ENCODE measurements around the gene SOWAHA. TPM values are rescaled to one million over a fixed set of nuclear protein-coding genes. Genes with fewer than 3 reads are reported as not detected.

The SOWAHA gene
- total RNA-seq, 1 experiment from 2014 or later: 0.20 TPM

DNA sequence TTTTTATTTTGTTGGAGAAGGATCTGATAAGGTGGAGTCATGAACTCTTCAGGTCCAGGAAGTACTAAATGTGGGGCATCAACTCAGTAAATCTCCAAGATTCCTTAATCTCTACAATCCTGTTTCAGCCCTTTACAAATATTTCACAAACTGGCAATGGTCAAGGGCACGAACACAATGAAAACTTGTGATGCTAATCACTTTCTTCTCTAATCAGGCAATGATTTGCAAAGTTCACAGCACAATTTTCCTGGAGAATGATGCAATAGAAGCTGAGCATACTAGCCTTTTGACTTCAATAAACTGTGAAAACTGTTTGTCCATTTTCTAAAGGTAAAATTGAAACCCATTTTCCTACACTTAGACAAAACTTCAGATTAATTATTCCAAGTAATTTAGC is 36.2 kb downstream of the SOWAHA start:
- Mint-ChIP-seq H3K27me3 (ENCODE audit: low read depth) (no peaks in the 10 kb centered on the region), H3K36me3 (ENCODE audit: insufficient read depth in 1 of 3, low read depth in 3 of 3) (no peaks in the 10 kb centered on the region), H3K4me1 (peaks cover 3% of the 10 kb centered on the region in 2 experiments; a peak in 3 of 4 replicates), H3K4me3 (no peak overlapping the region), H3K9me3 (no peaks in the 10 kb centered on the region), H3K27ac (no peak overlapping the region)
- H3K9ac ChIP-seq (ENCODE audit: extremely low read depth, insufficient read length, low read length): no peak overlapping the region
- no peak overlapping the region for H2BK20ac ChIP-seq (ENCODE audit: low read depth, low read length, poor library complexity, severe bottlenecking)
- H4K8ac ChIP-seq (replicated peaks; ENCODE audit: insufficient read length, low read depth, low read length): no peak overlapping the region
- no peaks in the 10 kb centered on the region for H4K20me1 ChIP-seq (ENCODE audit: control insufficient read depth, insufficient read depth, insufficient read length)
- H2AFZ ChIP-seq (ENCODE audit: low read length): no peak overlapping the region
- no peak overlapping the region for H2BK5ac ChIP-seq (ENCODE audit: insufficient read length, low read length)
- H3K4ac ChIP-seq (ENCODE audit: low read depth, low read length): no peak overlapping the region
- H3K4me1 ChIP-seq (ENCODE audit: insufficient read depth, low read length): no peaks in the 10 kb centered on the region
- no peak overlapping the region for H4K91ac ChIP-seq (ENCODE audit: insufficient read length, low read depth, low read length)
- no peak overlapping the region for H3K18ac ChIP-seq (ENCODE audit: insufficient read length, low read depth, low read length)
- no peaks in the 10 kb centered on the region for H3K79me1 ChIP-seq (ENCODE audit: insufficient read depth, low read depth, low read length, poor library complexity, severe bottlenecking)
- H3K14ac ChIP-seq (ENCODE audit: insufficient read depth, low read length): no peak overlapping the region
- H3K27ac ChIP-seq (ENCODE audit: insufficient read length, low read depth, low read length): no peak overlapping the region
- H2BK15ac ChIP-seq (ENCODE audit: low read depth, low read length): no peak overlapping the region
- no peak overlapping the region for H3T11ph ChIP-seq (ENCODE audit: low read length)
- H3K56ac ChIP-seq (ENCODE audit: insufficient read length, low read depth, low read length): no peak overlapping the region
- no peaks in the 10 kb centered on the region for H3K23me2 ChIP-seq (ENCODE audit: insufficient read length, low read depth, low read length, poor library complexity, severe bottlenecking)
- no peaks in the 10 kb centered on the region for H3K27me3 ChIP-seq (ENCODE audit: insufficient read depth, low read length)
- H3K9me3 ChIP-seq (ENCODE audit: control insufficient read depth, low read depth, low read length): no peaks in the 10 kb centered on the region
- no peak overlapping the region for H2BK12ac ChIP-seq (ENCODE audit: insufficient read length, low read depth, low read length)
- WGBS (ENCODE audit: extremely low coverage, insufficient read length, low lambda C conversion rate): no CpG with 5 or more reads among the region's 1 CpG
- DNase-seq: no peak
- H3K79me2 ChIP-seq (ENCODE audit: insufficient read depth, low read length): no peaks in the 10 kb centered on the region
- no peak overlapping the region for H2AK5ac ChIP-seq (ENCODE audit: insufficient read length, low read length)
- TF ChIP-seq, protein P1, sequence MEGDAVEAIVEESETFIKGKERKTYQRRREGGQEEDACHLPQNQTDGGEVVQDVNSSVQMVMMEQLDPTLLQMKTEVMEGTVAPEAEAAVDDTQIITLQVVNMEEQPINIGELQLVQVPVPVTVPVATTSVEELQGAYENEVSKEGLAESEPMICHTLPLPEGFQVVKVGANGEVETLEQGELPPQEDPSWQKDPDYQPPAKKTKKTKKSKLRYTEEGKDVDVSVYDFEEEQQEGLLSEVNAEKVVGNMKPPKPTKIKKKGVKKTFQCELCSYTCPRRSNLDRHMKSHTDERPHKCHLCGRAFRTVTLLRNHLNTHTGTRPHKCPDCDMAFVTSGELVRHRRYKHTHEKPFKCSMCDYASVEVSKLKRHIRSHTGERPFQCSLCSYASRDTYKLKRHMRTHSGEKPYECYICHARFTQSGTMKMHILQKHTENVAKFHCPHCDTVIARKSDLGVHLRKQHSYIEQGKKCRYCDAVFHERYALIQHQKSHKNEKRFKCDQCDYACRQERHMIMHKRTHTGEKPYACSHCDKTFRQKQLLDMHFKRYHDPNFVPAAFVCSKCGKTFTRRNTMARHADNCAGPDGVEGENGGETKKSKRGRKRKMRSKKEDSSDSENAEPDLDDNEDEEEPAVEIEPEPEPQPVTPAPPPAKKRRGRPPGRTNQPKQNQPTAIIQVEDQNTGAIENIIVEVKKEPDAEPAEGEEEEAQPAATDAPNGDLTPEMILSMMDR (conservative IDR thresholded peaks at IDR 0.05): no peak
- no peak overlapping the region for H2BK120ac ChIP-seq (ENCODE audit: low read depth, low read length, poor library complexity, severe bottlenecking)
- no peak overlapping the region for H4K5ac ChIP-seq (ENCODE audit: insufficient read length, low read depth, low read length)
- H3K4me2 ChIP-seq (ENCODE audit: insufficient read depth, insufficient read length, low read length): no peak overlapping the region
- H3K23ac ChIP-seq (ENCODE audit: insufficient read length, low read depth, low read length): no peak overlapping the region
